GM12865 (cell line): Measurements from ENCODE around the gene GTF2H2C.
"Not testable (repeated sequence)": the region's sequence is repeated elsewhere in the genome, so short reads cannot be mapped to it uniquely, and the experiment has no call there.

Source experiments
- DNase-seq: peaks from one replicate; pipeline ENCODE4 v3.0.0; 2010; ENCODE audit warnings: low read depth
- H3K4me3 ChIP-seq: 2 replicates; pipeline ENCODE4 v1.5.1; 2011; ENCODE audit warnings: mild to moderate bottlenecking, low read depth, low read length, control low read depth

Gene GTF2H2C

DNA sequence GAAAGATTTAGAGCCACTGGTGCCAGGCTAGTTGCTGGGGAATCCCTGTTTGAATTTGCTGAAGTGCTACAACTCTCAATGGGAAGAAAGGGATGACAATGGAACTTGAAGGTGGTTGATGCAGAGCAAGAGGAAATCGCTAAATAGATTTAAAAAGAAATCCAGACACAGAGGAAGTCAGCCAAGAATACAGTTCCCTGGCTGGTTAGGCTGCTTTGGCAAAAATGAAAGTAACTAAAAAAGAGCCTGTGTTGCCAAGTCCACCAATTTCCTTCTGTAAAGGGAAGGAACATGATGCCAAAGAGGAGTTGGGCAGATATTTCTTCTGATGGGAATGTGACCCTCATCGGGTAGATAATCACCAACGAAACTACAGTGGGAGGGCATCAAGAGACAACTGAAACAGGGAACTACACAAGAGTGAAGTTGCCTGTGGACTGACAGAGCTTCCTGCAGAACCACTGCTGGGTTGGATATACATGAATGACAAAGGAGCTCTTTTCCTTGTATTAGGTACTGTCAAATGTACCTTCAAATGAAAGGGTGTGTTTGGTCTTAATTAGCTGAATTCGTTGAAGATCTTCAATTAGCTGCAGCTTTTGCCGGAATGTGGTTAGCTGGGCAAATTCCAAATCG lies 49.0 kb downstream of the GTF2H2C start:
- H3K4me3 ChIP-seq, DNase-seq: not testable (repeated sequence)

- DNase-seq, H3K4me3 ChIP-seq: not testable (repeated sequence)
Observed at GRCh38 chr5:69614843-69615242, 54.9 kb downstream of the GTF2H2C start.

DNA sequence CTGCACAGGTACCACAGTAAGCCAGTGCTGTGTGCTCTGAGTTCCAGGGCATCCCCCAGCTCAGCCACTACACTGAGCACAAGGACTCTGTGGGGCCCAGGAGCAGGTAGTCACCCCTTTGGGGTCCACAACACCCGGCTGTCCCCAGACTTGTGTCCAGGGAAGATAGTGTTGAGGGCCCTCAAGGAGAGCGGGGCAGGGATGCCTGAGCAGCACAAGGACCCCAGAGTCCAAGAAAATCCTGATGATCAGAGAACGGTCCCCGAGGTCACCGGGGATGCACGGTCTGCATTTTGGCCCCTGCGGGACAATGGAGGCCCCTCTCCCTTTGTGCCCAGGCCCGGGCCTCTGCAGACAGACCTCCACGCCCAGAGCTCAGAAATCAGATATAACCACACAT lies 71.9 kb downstream of the GTF2H2C start:
- not testable (repeated sequence) for H3K4me3 ChIP-seq, DNase-seq
